Measurements from ENCODE around the gene ATP5F1D. TPM values are rescaled to one million over a fixed set of nuclear protein-coding genes. Genes with fewer than 3 reads are reported as not detected.
A peak's percentile ranks its signal among the peaks of the same experiment; 100 is the strongest.

The ATP5F1D gene
- total RNA-seq, 1 donor from 2014 or later, result 233 TPM

DNA sequence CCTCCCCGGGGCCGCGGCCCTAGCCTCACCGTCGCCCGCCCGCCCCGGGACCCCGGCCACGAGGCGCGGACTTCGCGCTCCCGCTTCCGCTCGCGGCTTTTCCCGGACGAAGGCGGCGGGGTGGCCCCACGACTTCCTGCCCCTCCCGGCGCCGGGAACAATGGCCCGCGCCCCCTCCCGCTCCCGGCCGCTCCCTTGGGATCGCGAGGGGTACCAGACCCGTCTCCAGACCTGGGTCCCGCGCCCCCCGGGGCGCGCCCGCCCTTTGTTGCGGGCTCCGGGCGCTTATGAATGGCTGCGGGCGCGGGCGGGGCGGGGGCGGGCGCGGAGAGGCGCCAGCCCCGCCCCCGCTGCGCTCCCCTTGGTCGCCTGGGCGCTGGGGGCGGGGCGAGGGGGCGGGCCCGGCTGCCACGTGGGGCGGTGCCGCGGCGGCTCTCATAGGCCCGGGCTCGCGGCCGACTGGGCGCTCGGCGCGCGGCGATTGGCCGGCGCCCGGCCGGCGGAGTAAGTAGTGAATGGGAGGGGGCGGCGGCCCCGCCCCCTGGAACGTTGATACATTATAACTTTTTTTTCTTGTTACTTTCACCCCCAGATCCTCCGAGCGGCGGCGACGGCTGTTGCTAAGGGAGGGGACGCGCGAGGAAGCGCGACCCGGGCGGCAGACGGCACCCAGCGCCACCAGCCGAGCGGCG, 7.9 kb downstream of the ATP5F1D start:
- H3K4me1 Mint-ChIP-seq (ENCODE audit: low read depth), result peaks cover 9% of the 10 kb centered on the region
- H3K36me3 Mint-ChIP-seq (ENCODE audit: low read depth), result peaks cover 30% of the 10 kb centered on the region
- H3K4me3 Mint-ChIP-seq (ENCODE audit: low read depth), result peak overlapping the region; percentile 78
- DNase-seq (ENCODE audit: low spot score), result peak; percentile 93
- intact Hi-C loops (cut with micrococcal nuclease), result loop anchor here (1.0 to 10.0 kb wide), 3 partner anchors 11 to 155 kb away; partner anchors contain the start of genes CIRBP, DAZAP1 and GAMT
- no peaks in the 10 kb centered on the region for H3K9me3 Mint-ChIP-seq
- H3K27ac Mint-ChIP-seq, result peak overlapping the region; percentile 46
- no peaks in the 10 kb centered on the region for H3K27me3 Mint-ChIP-seq (ENCODE audit: low read depth)

DNA sequence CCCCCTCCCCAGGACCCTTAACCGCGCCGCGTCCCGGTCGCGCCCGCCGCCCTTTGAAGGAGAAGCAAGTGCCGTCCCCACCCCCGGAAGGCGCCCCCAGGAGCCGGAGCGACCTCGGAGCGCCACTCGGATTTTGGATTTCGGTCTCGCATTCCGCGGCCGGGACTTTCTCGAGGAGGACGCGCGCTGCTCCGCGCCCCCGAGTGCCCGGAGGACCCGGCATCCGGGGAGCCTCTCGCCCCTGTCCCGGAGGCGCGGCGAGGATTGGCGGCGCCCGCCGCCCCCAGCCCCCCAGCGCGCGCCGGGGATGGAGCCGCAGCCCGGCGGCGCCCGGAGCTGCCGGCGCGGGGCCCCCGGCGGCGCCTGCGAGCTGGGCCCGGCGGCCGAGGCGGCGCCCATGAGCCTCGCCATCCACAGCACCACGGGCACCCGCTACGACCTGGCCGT, 8.5 kb downstream of the ATP5F1D start:
- Mint-ChIP-seq H3K27ac (no peak overlapping the region), H3K36me3 (ENCODE audit: low read depth) (peaks cover 33% of the 10 kb centered on the region), H3K9me3 (no peaks in the 10 kb centered on the region), H3K4me3 (ENCODE audit: low read depth) (peak overlapping the region; percentile 78), H3K4me1 (ENCODE audit: low read depth) (peaks cover 7% of the 10 kb centered on the region), H3K27me3 (ENCODE audit: low read depth) (no peaks in the 10 kb centered on the region)
- intact Hi-C loops (cut with micrococcal nuclease), result loop anchor here (1.0 to 10.0 kb wide), 3 partner anchors 10 to 155 kb away; partner anchors contain the start of genes CIRBP, DAZAP1 and GAMT
- DNase-seq (ENCODE audit: low spot score), result no peak

DNA sequence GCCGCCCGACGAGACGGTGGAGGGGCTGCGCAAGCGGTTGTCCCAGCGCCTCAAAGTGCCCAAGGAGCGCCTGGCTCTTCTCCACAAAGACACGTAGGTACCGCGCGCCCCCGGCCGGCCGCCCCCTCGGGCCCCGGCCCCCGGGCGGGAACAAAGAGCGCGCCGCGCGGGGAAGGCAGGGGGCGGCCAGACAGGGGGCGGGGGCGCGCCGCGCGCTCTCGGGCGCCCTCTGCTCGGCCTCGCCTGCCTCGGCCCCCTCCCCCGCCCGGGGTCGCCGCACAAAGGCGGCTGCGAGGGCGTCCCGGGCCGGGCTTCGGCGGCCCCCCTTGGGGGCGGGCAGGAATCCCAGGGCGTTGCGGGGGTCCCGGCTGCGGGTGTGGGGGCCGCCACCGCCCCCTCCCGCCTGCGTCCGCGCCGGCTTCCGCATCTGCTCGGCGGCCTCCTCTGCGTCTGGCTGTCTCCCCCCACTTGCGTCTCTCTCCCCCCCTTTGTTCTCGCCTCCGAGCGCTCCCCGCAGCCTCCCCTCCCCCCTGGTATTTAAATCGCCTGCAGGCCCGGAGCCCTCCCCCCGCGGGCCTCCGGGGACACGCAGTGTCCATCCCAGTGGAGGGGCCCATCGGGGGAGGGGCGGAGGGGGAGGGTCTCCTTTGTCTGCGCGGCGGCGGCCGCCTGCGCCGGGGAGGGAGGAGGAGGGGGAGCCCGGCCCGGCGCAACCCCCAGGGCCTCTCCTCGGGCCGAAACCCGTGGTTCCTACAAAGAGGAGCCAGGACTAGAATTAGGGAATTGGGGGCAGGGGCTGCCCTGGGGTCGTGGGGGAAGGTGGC, 9.1 kb downstream of the ATP5F1D start:
- H3K27ac Mint-ChIP-seq, result peak overlapping the region; percentile 81
- H3K27me3 Mint-ChIP-seq (ENCODE audit: low read depth), result no peaks in the 10 kb centered on the region
- intact Hi-C loops (cut with micrococcal nuclease), result no loop called here
- DNase-seq (ENCODE audit: low spot score), result no peak
- H3K36me3 Mint-ChIP-seq (ENCODE audit: low read depth), result peaks cover 36% of the 10 kb centered on the region
- H3K4me3 Mint-ChIP-seq (ENCODE audit: low read depth), result peak overlapping the region; percentile 93
- no peaks in the 10 kb centered on the region for H3K9me3 Mint-ChIP-seq
- peaks cover 7% of the 10 kb centered on the region for H3K4me1 Mint-ChIP-seq (ENCODE audit: low read depth)

DNA sequence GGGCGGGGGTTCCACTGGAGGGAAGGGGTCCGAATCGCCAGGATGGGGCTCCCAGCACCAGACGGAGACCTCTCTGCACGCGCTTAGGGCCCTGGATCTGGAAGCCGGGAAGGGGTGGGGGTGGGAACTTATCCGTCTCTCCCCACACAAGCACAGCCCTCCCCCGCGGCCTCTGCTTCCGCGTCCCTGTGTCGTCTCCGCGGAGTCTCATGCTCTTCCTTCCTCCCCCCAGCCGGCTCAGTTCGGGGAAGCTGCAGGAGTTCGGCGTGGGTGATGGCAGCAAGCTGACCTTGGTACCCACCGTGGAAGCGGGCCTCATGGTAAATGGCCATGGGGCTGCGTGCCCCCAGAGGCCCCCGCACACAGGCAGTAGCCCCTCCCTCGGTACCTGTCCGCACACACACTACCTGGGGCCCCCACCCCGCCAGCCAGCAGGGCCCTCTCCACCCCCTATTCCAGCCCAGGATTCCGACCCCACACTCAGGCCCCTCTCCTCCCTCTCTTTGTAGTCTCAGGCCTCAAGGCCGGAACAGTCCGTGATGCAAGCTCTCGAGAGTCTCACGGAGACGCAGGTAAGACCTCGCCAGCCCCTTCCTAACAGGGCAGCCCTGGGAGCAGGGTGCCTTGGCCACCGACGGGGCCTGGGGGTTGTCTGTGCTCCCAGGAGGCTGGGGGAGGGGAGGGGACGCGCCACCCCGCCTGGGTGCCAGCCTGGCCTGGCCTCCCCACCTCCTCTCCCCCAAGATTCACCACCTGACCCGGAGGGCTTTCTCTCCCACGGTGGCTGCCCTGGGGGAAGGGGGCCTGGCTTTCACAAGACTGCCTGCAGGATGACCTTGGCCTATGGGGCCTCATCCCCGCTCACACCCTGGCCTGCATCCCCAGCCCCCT, 10.0 kb downstream of the ATP5F1D start:
- Mint-ChIP-seq H3K9me3 (no peaks in the 10 kb centered on the region), H3K4me1 (ENCODE audit: low read depth) (peaks cover 7% of the 10 kb centered on the region), H3K27ac (peak overlapping the region; percentile 90), H3K36me3 (ENCODE audit: low read depth) (peaks cover 43% of the 10 kb centered on the region), H3K27me3 (ENCODE audit: low read depth) (no peaks in the 10 kb centered on the region), H3K4me3 (ENCODE audit: low read depth) (peak overlapping the region; percentile 93)
- intact Hi-C loops (cut with micrococcal nuclease), result no loop called here
- peak; percentile 61 for DNase-seq (ENCODE audit: low spot score)

DNA sequence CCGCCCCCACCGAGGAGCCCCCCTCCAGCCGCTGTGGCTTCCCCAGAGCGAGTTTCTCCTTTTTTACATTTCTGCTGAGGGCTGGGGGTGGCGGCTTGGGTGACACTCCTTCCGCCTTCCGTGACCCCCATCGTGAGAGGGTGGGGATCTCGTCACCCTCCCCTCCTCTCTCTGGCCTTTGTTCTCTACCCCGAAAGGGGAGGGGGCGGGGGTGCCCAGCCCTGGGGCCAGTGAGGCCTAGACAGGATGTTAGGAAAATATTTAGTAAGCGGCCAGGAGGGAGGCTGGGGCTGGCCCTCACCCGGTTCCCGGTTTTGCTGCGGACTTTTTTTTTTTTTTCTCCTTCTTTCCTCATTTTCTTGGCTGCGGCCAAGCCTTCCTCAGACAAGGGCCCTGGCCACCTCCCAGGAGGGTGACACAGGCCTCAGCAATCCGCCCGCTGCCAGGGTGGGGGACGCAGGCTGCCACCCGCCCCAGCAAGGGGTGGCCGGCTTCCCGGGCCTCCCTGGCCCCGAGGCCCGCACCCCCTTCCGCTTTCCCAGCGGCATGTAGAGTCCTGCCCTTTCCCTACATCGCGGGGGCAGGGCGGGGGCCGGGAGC, 10.8 kb downstream of the ATP5F1D start:
- H3K27me3 Mint-ChIP-seq (ENCODE audit: low read depth), result no peaks in the 10 kb centered on the region
- H3K27ac Mint-ChIP-seq, result peak overlapping the region; percentile 90
- H3K9me3 Mint-ChIP-seq, result no peaks in the 10 kb centered on the region
- intact Hi-C loops (cut with micrococcal nuclease), result no loop called here
- DNase-seq (ENCODE audit: low spot score), result peak; percentile 65
- peak overlapping the region; percentile 93 for H3K4me3 Mint-ChIP-seq (ENCODE audit: low read depth)
- peaks cover 8% of the 10 kb centered on the region for H3K4me1 Mint-ChIP-seq (ENCODE audit: low read depth)
- H3K36me3 Mint-ChIP-seq (ENCODE audit: low read depth), result peaks cover 47% of the 10 kb centered on the region

DNA sequence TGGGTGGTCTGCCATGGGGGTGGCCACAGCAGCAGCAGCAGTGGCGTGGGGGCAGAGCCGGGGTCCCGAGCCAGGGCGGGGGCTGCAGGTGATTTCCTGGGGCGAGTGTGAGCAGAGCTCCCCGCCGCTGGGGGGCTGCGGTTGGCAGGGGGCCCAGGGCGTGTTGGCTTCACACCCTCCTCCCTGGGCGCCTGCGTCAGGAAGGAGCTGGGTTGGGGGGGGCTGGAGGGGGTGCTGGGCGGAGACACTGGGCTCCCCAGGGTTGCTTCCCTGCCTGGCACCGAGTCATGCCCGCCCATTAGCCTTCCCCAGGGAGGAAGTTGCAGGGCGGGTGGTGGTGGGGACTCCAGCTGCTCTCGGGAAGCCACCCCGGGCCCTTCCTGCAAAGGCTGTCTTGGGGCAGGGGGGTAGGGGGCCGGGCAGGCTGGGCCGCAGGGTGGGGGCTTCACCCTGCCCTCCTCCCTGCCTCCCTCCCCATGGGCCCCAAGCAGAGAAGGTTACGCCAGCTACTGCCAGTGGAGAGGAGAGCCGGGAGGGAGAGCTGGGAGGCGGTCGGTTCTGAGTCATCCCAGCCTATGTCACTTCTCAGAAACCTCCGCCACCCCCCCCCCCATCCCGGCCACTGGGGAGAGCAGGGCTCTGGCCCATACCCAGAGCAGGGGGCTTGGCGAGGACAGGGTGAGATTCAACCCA, 11.4 kb downstream of the ATP5F1D start:
- Mint-ChIP-seq H3K27ac (peak overlapping the region; percentile 88), H3K4me3 (ENCODE audit: low read depth) (peak overlapping the region; percentile 78), H3K27me3 (ENCODE audit: low read depth) (no peaks in the 10 kb centered on the region), H3K9me3 (no peaks in the 10 kb centered on the region), H3K4me1 (ENCODE audit: low read depth) (peaks cover 11% of the 10 kb centered on the region), H3K36me3 (ENCODE audit: low read depth) (peaks cover 53% of the 10 kb centered on the region)
- intact Hi-C loops (cut with micrococcal nuclease), result no loop called here
- DNase-seq (ENCODE audit: low spot score), result peak; percentile 67

DNA sequence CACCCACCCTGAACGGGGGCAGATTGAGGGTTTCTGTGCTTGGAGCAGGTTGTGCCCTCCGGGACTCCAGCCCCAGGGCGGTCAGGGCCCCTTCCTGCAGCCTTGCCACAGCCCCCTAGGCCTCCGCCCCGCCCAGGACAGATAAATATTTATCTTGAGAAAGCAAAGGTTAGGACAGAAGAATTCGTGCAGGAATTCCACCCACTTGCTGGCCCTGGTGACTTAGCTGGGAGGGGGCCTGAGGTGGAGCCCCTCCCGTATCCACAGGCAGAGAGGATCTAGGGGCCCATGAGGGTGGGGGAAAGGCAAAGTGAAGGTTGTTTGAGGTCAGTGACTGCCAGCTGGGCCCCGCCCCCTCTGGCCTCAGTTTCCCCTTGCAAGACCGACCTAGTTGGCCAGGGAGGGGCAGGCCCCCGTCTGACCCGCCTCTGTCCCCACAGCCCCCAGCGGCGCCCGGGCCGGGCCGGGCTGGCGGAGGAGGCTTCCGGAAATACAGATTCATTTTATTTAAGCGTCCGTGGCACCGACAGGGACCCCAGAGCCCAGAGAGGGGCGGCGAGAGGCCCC, 12.0 kb downstream of the ATP5F1D start:
- Mint-ChIP-seq H3K9me3 (no peaks in the 10 kb centered on the region), H3K4me1 (ENCODE audit: low read depth) (peaks cover 14% of the 10 kb centered on the region), H3K4me3 (ENCODE audit: low read depth) (peak overlapping the region; percentile 78), H3K27ac (peak overlapping the region; percentile 88), H3K27me3 (ENCODE audit: low read depth) (no peaks in the 10 kb centered on the region), H3K36me3 (ENCODE audit: low read depth) (peaks cover 59% of the 10 kb centered on the region)
- intact Hi-C loops (cut with micrococcal nuclease), result no loop called here
- no peak for DNase-seq (ENCODE audit: low spot score)

DNA sequence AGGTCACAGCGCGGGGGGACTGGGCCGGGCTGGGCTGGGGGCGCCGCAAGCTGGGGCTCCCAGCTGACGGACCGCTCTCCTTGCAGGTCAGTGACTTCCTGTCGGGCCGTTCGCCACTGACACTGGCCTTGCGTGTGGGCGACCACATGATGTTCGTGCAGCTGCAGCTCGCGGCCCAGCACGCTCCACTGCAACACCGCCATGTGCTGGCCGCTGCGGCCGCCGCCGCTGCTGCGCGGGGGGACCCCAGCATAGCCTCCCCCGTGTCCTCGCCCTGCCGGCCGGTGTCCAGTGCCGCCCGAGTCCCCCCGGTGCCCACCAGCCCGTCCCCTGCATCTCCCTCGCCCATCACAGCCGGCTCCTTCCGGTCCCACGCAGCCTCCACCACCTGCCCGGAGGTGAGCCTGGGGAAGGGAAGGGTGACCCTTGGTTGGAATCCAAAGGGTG, 12.6 kb downstream of the ATP5F1D start:
- intact Hi-C loops (cut with micrococcal nuclease), result no loop called here
- Mint-ChIP-seq H3K4me3 (ENCODE audit: low read depth) (no peak overlapping the region), H3K4me1 (ENCODE audit: low read depth) (peaks cover 19% of the 10 kb centered on the region), H3K36me3 (ENCODE audit: low read depth) (peaks cover 64% of the 10 kb centered on the region), H3K9me3 (no peaks in the 10 kb centered on the region), H3K27ac (peak overlapping the region; percentile 43), H3K27me3 (ENCODE audit: low read depth) (no peaks in the 10 kb centered on the region)
- DNase-seq (ENCODE audit: low spot score), result no peak

DNA sequence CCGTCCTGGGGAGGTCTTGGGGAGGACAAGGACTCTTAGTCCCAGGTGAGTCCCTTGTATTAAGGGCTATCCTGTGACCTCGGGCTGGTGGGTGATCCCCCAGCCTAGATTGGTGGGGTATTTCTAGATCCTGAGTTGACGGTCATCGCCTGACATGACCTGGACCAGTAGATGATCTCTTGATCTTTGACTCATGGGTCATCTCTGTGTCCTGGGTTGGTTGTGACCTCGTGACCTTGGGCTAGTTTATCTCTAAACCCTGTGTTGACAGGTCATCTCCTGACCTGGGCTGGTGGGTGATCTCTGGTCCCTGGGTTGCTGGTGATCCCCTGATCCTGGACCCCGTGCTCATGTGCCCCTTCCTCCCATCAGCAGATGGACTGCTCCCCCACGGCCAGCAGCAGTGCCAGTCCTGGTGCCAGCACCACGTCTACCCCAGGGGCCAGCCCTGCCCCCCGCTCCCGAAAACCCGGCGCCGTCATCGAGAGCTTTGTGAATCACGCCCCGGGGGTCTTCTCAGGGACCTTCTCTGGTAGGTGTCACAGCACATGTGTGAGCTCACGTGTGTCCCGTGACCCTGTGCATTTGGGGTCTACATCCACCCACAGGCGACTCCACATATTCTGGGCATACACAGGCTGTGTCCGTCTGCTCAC, 13.1 kb downstream of the ATP5F1D start:
- peaks cover 65% of the 10 kb centered on the region for H3K36me3 Mint-ChIP-seq (ENCODE audit: low read depth)
- intact Hi-C loops (cut with micrococcal nuclease), result no loop called here
- H3K27ac Mint-ChIP-seq, result peak overlapping the region; percentile 43
- peaks cover 22% of the 10 kb centered on the region for H3K4me1 Mint-ChIP-seq (ENCODE audit: low read depth)
- no peak overlapping the region for H3K4me3 Mint-ChIP-seq (ENCODE audit: low read depth)
- no peaks in the 10 kb centered on the region for H3K9me3 Mint-ChIP-seq
- H3K27me3 Mint-ChIP-seq (ENCODE audit: low read depth), result no peaks in the 10 kb centered on the region
- no peak for DNase-seq (ENCODE audit: low spot score)

DNA sequence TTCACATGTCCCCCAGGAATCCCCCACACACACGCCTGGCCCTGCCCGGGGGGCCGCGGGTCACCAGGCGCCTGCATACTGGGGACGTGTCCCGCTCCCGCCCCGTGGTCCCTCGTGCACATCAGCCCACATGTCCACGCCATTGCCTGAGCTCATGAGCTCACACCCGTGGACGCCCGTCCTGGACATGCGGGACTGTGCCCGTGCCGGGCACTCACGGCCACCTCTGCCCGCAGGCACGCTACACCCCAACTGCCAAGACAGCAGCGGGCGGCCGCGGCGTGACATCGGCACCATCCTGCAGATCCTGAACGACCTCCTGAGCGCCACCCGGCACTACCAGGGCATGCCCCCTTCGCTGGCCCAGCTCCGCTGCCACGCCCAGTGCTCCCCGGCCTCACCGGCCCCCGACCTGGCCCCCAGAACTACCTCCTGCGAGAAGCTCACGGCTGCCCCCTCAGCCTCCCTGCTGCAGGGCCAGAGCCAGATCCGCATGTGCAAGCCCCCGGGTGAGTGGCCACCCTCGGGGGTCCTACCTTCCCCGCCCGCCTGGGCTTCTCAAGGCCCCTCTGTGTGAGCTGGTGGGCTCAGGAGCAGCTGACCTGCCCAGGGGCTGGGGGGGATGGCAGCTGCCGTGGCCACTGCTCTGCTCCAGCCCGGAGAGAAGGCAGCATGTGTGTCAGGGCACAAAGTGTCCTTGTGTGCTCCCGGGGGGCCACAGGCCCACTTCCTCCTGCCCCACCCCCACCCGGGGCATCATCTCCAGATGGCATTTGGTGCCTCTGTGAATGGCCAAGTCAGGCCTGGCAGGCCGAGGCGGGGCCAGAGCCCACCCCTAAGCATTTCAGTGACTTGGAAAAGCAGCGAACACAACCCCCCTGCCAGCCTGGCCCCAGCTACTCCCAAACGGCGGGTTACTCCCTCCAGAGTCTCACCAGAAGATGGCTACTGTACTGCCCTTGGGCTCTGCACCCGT, 13.9 kb downstream of the ATP5F1D start:
- Mint-ChIP-seq H3K36me3 (ENCODE audit: low read depth) (peaks cover 65% of the 10 kb centered on the region), H3K27me3 (ENCODE audit: low read depth) (no peaks in the 10 kb centered on the region), H3K4me1 (ENCODE audit: low read depth) (peaks cover 27% of the 10 kb centered on the region), H3K27ac (peak overlapping the region; percentile 43), H3K9me3 (no peaks in the 10 kb centered on the region), H3K4me3 (ENCODE audit: low read depth) (no peak overlapping the region)
- no peak for DNase-seq (ENCODE audit: low spot score)
- intact Hi-C loops (cut with micrococcal nuclease), result no loop called here
